Amygdala (tissue), 56 donors: Measurements from ENCODE around the gene TMEM170B.
"Not testable (repeated sequence)": the region's sequence is repeated elsewhere in the genome, so short reads cannot be mapped to it uniquely, and the experiment has no call there.

Experiments used
- DNase-seq, 56 donors: peaks; one replicate each; lab custom pipeline; 2025; lab: John Stamatoyannopoulos, UW

TMEM170B gene

GRCh38 chr6:11527274-11527870 lies 10.2 kb upstream of the TMEM170B start:
- no peak for DNase-seq

DNA sequence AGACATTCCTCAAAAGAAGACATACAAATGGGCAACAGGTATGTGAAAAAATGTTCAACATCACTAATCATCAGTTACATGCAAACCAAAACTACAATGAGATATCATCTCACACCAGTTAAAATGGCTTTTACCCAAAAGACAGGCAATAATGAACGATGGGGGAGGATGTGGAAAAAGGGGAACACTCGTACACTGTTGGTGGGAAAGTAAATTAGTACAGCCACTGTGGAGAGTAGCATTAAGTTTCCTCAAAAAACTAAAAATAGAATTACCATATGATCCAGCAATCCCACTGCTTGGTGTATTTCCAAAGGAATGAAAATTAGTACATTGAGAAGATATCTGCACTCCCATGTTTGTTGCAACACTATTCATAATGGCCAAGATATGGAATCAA lies 8.6 kb upstream of the TMEM170B start:
- no peak for DNase-seq

DNA sequence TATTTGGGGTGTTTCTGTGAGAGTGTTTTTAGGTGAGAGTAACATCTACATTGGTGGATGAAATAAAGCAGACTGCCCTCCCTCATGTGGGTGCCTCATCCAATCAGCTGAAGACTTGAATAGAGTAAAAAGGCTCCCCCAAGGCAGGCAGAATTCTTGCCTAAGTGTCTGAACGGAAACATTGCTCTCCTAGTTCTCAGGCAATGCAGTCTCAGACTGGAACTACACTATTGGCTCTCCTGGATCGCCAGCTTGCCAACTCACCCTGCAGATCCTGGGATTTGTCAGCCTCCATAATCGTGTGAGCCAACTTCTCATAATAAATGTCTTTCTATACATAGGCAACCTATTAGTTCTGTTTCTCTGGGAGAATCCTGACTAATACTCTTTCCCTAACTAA lies 5.5 kb upstream of the TMEM170B start:
- DNase-seq, result peak in 5 of 56 donors; percentile 1 to 35 (median 16)

- no peak for DNase-seq
Measured at GRCh38 chr6:11534561-11534960, 3.0 kb upstream of the TMEM170B start.

DNA sequence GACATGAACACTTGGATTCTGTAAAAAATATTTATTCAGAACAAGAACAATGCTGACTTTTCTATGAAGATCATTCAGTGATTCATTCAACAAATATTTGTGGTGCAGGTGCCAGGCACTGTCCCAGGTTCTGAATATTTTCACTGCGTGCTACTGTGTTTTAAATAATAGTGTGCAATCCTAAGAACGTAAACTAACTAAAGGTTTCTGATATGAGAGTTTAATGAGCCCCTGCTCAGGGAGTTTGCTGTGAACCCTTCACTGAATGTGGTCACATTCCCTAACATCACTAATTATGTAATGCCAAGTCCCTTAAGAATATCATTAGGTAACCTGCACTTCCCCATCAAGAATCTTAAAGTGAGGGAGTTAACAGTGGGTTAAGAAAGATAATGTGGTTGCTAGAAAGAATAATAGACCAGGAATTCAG lies 1.7 kb upstream of the TMEM170B start:
- no peak for DNase-seq

DNA sequence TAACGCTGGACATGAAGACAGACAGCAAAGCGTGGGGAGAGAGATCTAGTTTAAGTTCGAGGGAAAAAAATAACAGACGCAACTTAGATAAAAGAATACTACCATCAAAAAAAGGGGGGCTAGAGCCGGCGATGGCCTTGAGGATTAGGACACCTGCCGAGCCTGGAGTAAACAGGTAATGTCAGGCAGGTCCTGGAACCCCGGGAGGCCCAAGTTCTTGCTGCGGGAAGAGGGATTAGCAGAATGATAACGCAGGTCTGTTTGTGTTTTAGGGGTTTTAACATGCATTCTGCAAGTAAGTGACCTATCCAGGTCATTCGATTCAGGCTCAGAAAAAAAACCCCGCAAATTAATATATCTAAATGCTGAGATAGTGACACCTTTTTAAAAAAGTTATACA lies 754 bp upstream of the TMEM170B start:
- DNase-seq, result peak in 13 of 56 donors; percentile 2 to 60 (median 15)

DNA sequence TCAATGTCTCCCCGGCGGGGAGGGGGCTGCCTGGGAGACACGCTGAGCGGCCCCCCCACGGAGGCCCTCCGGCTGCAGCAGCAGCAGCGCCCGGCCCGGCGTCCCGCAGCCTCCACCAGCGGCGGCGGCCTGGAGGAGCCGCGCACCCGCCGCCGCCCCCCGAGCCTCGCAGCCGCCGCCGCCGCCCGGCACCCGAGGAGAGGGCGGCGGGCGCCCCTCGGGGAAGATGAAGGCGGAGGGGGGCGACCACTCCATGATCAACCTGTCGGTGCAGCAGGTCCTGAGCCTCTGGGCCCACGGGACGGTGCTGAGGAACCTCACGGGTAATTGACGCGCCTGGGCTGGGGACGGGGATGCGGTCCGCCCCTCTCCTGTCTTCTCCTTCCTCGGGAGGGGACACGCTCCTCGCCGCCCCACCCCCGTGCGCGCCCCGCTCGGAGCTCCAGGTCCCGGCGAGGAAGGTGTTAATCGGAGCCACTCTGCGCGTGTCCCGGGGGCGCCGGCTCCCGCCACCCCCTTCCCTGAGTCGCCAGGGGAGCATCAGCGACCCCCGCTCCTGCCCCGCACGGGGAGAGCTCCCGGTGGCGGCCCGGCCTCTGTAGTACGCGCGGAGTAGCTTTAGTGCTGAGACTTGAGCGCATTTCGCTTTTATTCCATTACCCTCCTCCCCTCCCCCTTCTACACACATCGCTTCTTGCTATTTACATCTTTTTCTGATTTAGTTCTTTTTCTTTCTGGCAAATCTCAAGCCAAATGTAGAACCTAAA lies 686 bp downstream of the TMEM170B start:
- DNase-seq, result peak in 23 of 56 donors; percentile 9 to 52 (median 37)

DNA sequence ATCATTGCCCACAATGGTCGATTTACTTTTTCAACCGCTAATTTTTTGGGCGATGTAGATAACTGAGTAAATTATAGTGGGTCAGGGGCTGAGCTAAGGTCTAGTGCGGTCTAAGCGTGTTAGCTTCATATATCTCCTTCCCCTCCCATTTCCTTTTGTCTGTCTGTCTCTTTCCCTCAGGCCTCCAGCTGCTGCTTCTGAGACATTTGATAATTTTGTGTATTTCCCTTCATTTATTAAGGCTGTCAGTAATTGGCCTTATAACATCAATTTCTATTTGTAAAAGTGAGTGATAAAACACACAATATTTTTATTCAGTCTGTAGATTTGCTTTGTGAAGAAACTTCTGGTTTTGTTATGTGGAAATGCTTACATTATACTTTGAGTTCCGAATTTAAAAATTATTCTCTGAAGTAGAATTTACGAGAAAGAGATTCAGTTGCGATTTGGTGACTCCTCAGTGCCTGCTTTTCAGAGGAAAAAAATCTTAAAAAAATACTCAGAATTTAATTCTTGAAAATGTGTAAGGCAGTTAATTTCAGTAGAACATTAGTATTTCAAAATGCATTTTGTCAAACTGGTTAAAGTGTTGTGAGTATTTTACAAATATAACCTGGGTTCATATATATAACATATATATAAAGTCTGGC lies 1.4 kb downstream of the TMEM170B start:
- DNase-seq, result no peak

- DNase-seq, result no peak
Measured at GRCh38 chr6:11542863-11543262, 5.3 kb downstream of the TMEM170B start.

DNA sequence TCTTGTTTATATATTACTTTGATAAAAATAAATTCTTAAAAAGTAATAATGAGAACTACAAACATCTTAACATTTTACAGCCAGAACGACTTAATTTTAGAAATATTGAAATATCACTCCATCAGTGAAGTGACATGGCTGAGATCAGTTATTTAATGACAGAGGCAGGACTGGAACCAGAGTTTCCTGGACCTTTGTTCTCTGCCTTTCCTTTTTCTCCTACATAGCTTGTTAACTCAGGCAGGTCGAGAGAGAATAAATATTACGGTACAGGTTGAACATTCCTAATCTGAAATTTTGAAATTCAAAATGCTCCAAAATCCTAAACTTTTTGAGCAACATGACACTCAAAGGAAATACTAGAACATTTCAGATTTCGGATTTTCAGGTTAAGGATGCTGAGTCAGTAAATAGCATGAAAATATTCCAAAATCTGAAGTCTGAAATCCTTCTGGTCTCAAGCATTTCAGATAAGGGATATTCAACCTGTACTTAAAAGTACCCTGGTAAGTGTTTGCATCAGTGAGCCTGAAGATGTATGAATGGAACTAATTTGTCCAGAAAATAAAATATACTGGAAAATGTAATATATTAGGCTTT lies 6.5 kb downstream of the TMEM170B start:
- DNase-seq, result no peak

DNA sequence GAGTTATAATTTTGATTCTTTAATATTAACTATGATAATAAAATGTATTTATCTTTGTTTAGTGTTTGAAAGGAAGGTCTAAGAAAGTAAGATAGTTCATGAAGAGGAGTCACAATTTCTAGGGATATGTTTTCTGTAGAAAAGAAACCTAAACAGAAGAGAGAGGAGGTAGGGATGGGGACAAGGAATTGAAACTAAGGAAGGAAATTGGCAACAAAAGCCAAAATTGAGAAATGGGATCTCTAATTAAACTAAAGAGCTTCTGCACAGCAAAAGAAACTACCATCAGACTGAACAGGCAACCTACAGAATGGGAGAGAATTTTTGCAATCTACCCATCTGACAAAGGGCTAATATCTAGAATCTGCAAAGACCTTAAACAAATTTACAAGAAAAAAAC lies 10.3 kb downstream of the TMEM170B start:
- not testable (repeated sequence) for DNase-seq

GRCh38 chr6:11548578-11548977 lies 11.0 kb downstream of the TMEM170B start:
- DNase-seq, result not testable (repeated sequence)

DNA sequence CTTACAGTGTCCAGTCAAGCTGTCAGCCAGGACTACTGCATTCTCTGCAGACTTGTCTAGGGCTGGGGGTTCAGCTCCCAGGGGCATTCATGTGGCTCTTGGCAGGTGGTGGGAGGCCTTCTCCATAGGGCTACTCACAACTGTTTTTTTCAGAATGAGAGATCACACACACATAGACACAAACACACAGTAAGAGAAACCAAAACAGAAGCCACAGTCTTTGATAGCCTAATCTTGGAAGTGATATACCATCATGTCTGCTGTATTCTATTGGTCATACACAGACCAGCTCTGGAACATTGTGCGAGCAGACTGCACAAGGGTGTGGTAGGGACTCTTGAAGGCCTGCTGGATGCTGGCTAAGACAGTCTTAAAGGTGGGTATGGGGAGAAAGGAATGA lies 13.5 kb downstream of the TMEM170B start:
- no peak for DNase-seq

DNA sequence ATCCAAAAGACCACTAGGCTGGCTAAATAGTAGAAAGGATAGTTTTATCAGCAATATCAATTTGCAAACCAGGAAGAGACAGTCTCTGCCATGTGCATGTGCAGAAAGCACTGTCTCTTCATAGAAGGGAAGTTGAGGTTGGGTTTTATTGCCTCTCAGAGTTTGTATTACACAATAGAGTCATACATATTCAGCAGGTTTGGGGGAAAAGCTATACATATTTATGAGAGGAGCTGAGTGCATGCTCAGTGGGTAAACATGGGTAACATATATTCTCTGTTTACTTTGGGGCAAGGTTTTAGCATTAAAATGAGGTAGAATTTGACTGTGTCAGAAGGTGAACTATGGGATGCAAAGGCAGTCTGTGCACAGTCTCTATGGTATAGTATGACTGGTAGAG lies 14.9 kb downstream of the TMEM170B start:
- no peak for DNase-seq

DNA sequence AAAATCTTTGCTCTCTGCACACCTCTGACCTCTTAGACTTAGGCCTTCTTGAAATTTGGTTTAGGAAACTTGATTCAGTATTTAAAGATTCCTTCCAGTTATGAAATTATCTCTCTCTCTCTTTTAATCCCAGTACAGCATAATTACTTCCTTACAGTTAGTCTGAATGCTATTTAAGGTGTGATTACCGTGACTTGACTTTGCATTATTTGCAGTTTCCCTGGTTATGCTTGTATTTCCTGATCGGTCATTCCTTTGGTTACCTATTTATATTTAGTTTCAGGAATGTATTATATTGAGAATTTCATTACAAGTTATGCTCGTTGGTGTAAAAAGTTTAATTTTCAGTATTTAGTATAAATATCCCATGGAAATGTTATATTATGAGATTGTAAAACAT lies 16.3 kb downstream of the TMEM170B start:
- DNase-seq, result no peak

DNA sequence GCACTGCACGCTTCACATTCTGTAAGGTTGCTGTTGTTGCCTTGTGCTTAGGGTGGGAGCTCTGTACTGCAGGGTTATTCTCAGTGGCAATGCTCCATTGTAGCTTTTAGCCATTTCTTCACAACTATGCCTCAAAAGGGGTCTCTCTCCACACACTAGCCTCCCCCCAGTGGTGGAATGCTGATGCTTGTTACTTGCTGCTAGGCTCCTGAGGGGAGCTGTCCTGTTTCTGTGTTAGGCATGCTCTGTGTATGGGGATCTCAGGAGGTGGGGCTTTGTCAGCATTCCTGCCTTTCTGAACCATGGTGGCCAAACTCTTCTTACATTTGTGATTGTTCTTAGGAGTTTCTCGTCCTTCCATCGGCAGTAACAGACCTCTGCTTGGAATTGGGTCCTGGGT lies 18.8 kb downstream of the TMEM170B start:
- DNase-seq, result no peak

DNA sequence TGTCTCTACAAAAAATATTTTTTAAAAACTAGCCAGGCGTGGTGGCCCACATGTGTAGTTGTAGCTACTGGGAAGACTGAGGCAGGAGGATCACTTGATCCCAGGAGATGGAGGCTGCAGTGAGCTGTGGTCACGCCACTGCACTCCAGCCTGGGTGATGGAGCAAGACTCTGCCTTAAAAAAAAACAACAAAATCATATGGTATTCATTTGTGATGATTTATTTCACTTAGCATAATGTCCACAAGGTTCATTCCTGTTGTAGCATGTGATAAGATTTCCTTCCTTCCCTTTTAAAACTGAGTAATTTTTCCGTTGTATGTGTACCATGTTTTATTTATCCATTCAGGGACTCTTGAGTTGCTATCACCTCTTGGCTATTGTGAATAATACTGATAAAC lies 26.2 kb downstream of the TMEM170B start:
- no peak for DNase-seq

- DNase-seq, result no peak
Measured at GRCh38 chr6:11566609-11567008, 29.1 kb downstream of the TMEM170B start.

- DNase-seq, result no peak
Measured at GRCh38 chr6:11571073-11571472, 33.5 kb downstream of the TMEM170B start.

- DNase-seq, result peak in 26 of 56 donors; percentile 3 to 62 (median 14)
Measured at GRCh38 chr6:11575408-11576033, 38.0 kb downstream of the TMEM170B start.
